ENCODE results near the gene TCF12. TPM values are rescaled to one million over a fixed set of nuclear protein-coding genes. Genes with fewer than 3 reads are reported as not detected.

TCF12 gene
- total RNA-seq, 1 donor from 2014 or later: 207 TPM

- peak; percentile 17 for DNase-seq (ENCODE audit: low read depth, low spot score)
- Mint-ChIP-seq H3K27me3 (ENCODE audit: low read depth) (no peaks in the 10 kb centered on the region), H3K9me3 (no peaks in the 10 kb centered on the region)
These were observed 300.6 kb downstream of the TCF12 start for GRCh38 chr15:57218826-57219576.

DNA sequence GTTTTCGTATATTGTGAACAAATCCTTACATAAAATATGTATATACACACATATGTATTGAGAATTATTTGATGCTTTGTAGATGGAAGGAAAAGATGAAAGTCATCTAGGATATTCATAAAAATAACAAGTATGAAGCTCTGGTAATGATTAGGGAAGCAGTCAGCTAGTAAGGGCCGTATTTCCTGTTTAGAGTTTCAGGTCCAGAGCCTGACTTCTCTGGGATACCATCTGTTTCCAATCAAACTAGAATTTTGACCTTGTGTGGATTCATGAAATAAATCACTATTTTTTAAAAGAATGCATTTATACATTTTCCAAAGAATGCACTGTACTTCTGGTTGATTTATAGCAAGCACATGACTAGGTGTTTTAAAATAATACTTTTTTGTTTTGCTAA, 301.8 kb downstream of the TCF12 start:
- Mint-ChIP-seq H3K4me3 (peak overlapping the region; percentile 94), H3K4me1 (peaks cover 73% of the 10 kb centered on the region), H3K9me3 (no peaks in the 10 kb centered on the region), H3K27ac (ENCODE audit: unreplicated experiment) (peak overlapping the region; percentile 91), H3K27me3 (ENCODE audit: low read depth) (no peaks in the 10 kb centered on the region), H3K36me3 (ENCODE audit: low read depth) (no peaks in the 10 kb centered on the region)
- TF ChIP-seq, protein P1, sequence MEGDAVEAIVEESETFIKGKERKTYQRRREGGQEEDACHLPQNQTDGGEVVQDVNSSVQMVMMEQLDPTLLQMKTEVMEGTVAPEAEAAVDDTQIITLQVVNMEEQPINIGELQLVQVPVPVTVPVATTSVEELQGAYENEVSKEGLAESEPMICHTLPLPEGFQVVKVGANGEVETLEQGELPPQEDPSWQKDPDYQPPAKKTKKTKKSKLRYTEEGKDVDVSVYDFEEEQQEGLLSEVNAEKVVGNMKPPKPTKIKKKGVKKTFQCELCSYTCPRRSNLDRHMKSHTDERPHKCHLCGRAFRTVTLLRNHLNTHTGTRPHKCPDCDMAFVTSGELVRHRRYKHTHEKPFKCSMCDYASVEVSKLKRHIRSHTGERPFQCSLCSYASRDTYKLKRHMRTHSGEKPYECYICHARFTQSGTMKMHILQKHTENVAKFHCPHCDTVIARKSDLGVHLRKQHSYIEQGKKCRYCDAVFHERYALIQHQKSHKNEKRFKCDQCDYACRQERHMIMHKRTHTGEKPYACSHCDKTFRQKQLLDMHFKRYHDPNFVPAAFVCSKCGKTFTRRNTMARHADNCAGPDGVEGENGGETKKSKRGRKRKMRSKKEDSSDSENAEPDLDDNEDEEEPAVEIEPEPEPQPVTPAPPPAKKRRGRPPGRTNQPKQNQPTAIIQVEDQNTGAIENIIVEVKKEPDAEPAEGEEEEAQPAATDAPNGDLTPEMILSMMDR (conservative IDR thresholded peaks at IDR 0.05): no peak
- no peak for DNase-seq (ENCODE audit: low read depth, low spot score)

More at GRCh38 chr15:57218826-57219576, 300.6 kb downstream of the TCF12 start:
- peak overlapping the region; percentile 91 for H3K27ac Mint-ChIP-seq (ENCODE audit: unreplicated experiment)
- H3K36me3 Mint-ChIP-seq (ENCODE audit: low read depth): no peaks in the 10 kb centered on the region
- peak overlapping the region; percentile 94 for H3K4me3 Mint-ChIP-seq
- TF ChIP-seq, protein P1 (conservative IDR thresholded peaks at IDR 0.05): no peak
- H3K4me1 Mint-ChIP-seq: peaks cover 76% of the 10 kb centered on the region

GRCh38 chr15:57221134-57221533, 302.7 kb downstream of the TCF12 start:
- Mint-ChIP-seq H3K9me3 (no peaks in the 10 kb centered on the region), H3K4me1 (peaks cover 64% of the 10 kb centered on the region), H3K27me3 (ENCODE audit: low read depth) (no peaks in the 10 kb centered on the region), H3K27ac (ENCODE audit: unreplicated experiment) (peak overlapping the region; percentile 88), H3K4me3 (peak overlapping the region; percentile 94), H3K36me3 (ENCODE audit: low read depth) (no peaks in the 10 kb centered on the region)
- DNase-seq (ENCODE audit: low read depth, low spot score): no peak
- TF ChIP-seq, protein P1 (conservative IDR thresholded peaks at IDR 0.05): no peak

- Mint-ChIP-seq H3K27ac (ENCODE audit: unreplicated experiment) (no peak overlapping the region), H3K27me3 (ENCODE audit: low read depth) (no peaks in the 10 kb centered on the region), H3K36me3 (ENCODE audit: low read depth) (no peaks in the 10 kb centered on the region), H3K9me3 (no peaks in the 10 kb centered on the region), H3K4me3 (peak overlapping the region; percentile 79), H3K4me1 (peaks cover 67% of the 10 kb centered on the region)
- DNase-seq (ENCODE audit: low read depth, low spot score): no peak
- TF ChIP-seq, protein P1 (conservative IDR thresholded peaks at IDR 0.05): no peak
These were observed 304.9 kb downstream of the TCF12 start for GRCh38 chr15:57223345-57223744.

DNA sequence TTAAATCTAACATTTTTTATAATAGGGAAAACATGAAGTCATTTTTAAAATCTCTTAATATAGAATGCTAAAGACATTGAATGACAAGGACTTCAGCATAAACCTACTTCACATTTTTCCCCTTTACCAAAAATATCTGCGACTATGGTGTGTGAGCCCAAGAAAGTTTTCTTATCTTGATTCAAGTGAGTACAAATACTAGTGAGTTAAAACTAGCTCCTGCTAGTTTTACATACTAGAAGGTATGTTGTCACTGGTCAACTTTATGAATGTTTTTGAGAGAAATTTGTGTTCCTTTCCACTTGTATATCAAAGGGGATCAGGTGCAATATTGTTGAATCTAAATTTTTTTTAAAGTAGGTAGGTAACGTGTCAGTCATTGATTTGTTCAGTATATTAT, 305.4 kb downstream of the TCF12 start:
- no peaks in the 10 kb centered on the region for H3K27me3 Mint-ChIP-seq (ENCODE audit: low read depth)
- TF ChIP-seq, protein P1 (conservative IDR thresholded peaks at IDR 0.05): no peak
- DNase-seq (ENCODE audit: low read depth, low spot score): no peak
- no peaks in the 10 kb centered on the region for H3K9me3 Mint-ChIP-seq
- no peaks in the 10 kb centered on the region for H3K36me3 Mint-ChIP-seq (ENCODE audit: low read depth)
- H3K4me1 Mint-ChIP-seq: peaks cover 70% of the 10 kb centered on the region
- no peak overlapping the region for H3K27ac Mint-ChIP-seq (ENCODE audit: unreplicated experiment)
- peak overlapping the region; percentile 66 for H3K4me3 Mint-ChIP-seq
